KBM-7 (cell line): ENCODE data around the gene LETM1.
A peak's percentile ranks its signal among the peaks of the same experiment; 100 is the strongest.

Experiments
- DNase-seq: peaks from one replicate; pipeline ENCODE4 v3.0.0-alpha.2; 2015
- in situ Hi-C: fragments of 300-500 bp; cut with MboI; formaldehyde crosslinking; loops from 2 replicates; pipeline ENCODE4 v1.14.3; 2020; ENCODE audit warnings: low sequenced_read_pairs, low pct_unique_long_range_greater_than_20kb, mixed read lengths

Gene LETM1

DNA sequence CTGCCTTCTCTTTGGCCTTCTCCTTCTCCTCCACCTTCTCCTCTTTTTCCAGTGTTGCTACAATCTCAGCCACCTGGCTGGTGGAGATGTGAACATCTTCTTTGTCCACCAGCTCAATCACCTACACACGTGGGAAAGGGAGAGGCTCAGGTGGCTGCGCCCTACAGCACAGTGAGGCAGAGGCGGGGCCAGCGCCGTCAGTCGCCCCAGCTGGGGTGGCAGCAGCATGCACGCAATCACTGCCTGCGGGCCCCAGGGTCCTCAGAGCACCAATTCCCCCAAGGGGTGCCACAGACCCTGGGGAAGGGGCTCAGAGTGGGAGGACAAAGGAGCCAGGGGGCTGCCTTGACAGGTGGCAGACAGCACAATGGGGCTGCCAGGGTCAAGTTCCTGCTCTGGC is 41.5 kb downstream of the LETM1 start:
- no peak for DNase-seq
- in situ Hi-C loops: loop anchor here (10.0 kb wide), 1 partner anchor 70 kb away; no protein-coding TSS in a partner anchor

DNA sequence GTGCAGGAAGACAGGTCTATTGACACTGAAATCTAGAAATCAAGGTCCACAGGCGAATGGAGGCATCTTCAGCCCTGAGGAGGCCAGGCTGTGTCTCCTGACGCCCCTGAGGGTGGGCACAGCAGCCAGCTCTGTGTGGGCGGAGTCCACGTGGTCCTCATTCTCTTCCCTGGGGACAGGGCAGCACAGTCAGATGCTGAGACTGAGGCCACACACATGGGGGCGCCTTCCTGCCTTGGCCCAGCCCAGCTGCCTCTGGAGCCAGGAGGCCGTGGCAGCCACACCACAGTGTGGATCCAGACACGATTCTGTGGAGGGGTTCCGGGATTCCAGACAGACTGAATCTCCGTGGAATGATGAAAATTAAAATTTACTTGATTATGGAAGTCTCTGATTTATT is 42.0 kb downstream of the LETM1 start:
- no peak for DNase-seq
- in situ Hi-C loops: loop anchor here (10.0 kb wide), 1 partner anchor 69 kb away; no protein-coding TSS in a partner anchor

DNA sequence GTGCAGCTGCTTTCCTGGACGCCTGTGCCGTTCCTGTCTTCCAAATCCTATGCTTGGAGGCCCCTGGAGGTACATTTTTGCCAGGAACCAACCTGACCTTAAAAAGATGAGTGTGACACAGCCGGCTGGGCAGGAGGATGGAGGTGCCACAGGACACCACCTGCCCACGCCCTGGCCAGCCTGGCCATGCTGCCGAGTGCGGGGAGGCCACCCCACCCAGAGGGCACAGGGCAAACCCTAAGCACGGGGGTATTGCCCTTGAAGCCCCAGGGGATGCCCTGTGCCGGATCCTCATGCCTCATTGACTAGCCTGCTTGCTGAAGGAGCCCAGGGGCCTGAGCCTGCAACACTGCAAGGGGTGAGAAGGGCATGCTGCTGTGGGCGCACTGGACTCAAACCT is 42.7 kb downstream of the LETM1 start:
- DNase-seq: no peak
- in situ Hi-C loops: loop anchor here (10.0 kb wide), 1 partner anchor 68 kb away; no protein-coding TSS in a partner anchor

DNA sequence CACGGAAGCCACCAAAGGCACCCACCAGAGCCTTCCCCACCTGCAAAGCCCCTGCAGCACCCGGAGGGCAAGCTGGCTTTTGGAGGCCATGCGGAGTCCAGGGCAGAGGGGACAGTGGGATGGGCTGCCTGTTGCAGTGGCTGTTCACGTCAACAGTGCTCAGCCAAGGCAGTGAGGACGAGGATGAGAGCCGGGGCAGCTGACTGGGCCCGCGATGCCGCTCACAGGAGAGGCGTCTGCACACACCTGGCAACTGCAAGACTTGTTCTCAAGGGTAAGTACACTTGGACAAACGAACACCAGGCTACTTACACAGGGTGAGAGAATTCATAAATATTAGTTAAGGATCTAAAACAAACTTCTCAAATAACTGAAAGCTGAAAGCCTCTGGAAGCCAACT is 43.2 kb downstream of the LETM1 start:
- DNase-seq: no peak
- in situ Hi-C loops: loop anchor here (10.0 kb wide), 1 partner anchor 68 kb away; no protein-coding TSS in a partner anchor

DNA sequence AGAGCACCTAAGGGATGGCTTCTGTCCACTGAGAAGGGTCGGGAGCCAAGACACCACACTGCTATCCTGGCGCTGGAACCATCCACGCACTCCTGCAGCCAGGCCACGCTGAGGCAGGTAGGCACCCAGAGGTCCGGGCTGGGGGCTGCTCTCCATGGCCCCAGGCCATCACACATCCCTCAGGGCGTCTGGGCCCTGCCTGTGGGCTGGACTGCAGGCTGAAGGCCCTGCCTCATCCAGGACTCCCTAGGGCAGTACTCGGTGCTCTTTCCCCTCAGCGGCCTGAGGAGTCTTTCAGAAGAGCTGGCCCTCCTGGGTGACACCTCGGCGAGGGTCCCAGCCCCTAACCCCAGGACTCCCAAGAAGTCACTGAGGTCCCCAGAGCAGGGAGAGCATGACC is 45.2 kb downstream of the LETM1 start:
- no peak for DNase-seq
- in situ Hi-C loops: loop anchor here (10.0 kb wide), 1 partner anchor 66 kb away; no protein-coding TSS in a partner anchor

DNA sequence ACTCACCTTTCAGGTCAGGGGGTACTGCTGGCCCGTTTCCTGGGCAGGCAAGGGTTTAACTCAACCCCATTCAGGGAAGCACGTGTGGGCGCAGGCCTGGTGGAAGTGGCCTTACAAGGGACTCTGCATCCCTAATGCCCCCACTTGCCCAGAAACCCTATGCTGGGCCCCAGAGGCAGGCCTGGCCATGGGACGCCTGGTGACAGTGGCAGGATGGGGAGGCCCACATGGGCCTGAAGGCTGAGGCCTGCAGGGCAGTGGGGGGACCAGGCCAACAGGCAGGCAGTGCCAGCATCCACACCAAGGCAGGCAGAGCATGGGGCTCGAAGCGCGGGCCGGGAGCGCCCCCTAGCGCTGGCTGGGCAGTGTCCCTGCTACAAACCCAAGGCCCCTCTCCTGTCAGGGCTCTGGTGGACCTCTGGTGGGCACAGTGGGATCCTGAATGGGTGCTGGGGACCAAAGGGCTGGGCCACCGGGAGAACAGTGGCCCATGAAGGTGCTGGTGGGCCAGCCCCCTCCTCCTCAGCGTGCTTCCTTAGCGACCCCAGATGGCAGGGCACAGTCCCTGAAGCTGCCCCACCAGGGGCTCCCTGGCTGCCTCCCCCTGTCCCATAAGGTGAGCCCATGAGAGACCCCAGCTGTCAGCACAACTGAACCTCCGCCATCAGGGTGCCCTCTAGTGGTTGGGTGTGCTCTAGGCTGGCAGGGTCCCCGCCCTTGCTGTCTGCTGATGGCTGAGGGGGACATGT is 46.0 kb downstream of the LETM1 start:
- in situ Hi-C loops: loop anchor here (10.0 kb wide), 1 partner anchor 65 kb away; no protein-coding TSS in a partner anchor
- DNase-seq: peak; percentile 86

DNA sequence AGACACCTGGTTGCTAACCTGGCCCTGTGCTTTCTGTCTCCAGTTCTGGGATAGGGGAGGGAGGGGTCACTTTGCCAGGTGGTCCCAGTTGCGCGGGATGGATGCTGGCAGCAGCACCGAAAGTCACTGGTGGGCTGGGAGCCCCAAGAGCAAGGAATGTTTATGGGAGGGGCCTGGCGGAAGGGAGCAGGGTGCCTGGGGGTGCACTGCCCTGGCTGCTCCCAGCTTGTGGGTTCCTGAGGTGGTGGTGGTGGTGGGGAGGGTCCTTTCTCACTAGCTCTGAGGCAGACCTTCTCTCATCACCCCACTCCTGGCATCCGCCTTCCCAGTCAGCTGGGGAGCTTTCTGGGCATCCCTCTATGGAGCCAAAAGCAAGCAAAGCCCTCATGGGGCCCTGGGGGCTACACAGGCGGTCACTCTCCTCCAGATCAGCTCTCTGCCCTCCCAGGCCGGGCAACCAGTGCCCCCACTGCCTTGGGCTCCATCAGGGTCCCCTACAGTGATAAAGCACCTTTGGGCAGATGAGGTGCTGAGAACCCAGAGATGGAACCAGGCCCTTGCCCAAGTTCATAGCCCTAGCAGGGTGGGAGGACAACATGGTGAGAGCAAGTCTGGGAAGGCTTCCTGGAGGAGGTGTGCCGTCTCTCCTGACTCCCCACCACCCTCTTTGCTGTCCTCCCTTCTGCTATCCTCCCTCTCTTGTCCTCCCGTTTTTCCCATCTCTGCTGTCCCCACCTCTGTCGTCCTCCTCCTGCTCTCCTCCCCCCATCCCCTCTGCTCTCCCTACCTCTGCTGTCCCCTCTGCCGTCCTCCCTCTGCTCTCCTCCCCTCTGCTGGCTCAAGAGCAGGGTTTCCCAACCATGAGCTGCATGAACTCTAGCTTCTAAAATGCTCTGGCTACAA is 46.9 kb downstream of the LETM1 start:
- in situ Hi-C loops: no loop called here
- DNase-seq: no peak

DNA sequence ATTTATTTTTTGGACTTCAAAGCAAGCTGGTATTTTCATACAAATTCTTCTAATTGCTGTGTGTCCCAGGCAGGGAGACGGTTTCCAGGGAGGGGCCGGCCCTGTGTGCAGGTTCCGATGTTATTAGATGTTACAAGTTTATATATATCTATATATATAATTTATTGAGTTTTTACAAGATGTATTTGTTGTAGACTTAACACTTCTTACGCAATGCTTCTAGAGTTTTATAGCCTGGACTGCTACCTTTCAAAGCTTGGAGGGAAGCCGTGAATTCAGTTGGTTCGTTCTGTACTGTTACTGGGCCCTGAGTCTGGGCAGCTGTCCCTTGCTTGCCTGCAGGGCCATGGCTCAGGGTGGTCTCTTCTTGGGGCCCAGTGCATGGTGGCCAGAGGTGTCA is 47.6 kb downstream of the LETM1 start:
- in situ Hi-C loops: no loop called here
- no peak for DNase-seq

DNA sequence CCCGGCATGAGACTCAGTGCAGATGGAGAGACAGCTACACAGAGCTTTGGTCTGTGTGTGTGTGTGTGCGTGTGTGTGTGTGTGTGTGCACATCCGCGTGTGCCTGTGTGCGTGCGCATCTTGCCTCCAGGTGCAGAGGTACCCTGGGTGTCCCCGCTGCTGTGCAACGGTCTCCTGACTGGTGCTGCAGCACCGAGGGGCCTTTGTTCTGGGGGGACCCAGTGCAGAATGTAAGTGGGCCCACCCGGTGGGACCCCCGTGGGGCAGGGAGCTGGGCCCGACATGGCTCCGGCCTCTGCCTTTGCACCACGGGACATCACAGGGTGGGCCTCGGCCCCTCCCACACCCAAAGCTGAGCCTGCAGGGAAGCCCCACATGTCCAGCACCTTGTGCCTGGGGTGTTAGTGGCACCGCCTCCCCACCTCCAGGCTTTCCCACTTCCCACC is 48.6 kb downstream of the LETM1 start:
- in situ Hi-C loops: no loop called here
- DNase-seq: no peak

DNA sequence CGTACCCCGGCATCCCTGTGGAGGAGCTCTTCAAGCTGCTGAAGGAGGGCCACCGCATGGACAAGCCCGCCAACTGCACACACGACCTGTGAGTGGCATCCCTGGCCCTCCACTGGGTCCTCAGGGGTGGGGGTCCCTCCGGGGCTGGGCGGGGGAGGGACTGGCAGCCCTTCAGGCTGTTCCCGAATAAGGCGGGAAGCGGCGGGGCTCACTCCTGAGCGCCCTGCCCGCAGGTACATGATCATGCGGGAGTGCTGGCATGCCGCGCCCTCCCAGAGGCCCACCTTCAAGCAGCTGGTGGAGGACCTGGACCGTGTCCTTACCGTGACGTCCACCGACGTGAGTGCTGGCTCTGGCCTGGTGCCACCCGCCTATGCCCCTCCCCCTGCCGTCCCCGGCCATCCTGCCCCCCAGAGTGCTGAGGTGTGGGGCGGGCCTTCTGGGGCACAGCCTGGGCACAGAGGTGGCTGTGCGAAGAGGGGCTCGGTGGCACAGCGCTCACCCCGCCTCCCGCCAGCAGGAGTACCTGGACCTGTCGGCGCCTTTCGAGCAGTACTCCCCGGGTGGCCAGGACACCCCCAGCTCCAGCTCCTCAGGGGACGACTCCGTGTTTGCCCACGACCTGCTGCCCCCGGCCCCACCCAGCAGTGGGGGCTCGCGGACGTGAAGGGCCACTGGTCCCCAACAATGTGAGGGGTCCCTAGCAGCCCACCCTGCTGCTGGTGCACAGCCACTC is 49.2 kb downstream of the LETM1 start:
- DNase-seq: no peak
- in situ Hi-C loops: no loop called here

DNA sequence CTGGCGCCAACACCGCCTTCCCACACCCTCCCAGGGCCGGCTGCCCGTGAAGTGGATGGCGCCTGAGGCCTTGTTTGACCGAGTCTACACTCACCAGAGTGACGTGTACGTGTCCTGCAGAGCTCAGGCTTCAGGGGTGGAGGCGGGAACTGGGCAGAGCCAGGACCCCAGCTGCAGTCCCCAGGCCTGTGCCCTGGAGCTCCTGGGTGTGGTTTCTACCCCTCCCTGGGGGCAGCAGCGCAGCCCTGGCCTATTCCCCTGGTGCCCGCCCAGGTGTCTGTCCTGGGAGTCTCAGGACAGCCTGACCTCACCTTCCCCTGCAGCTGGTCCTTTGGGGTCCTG is 49.8 kb downstream of the LETM1 start:
- in situ Hi-C loops: no loop called here

DNA sequence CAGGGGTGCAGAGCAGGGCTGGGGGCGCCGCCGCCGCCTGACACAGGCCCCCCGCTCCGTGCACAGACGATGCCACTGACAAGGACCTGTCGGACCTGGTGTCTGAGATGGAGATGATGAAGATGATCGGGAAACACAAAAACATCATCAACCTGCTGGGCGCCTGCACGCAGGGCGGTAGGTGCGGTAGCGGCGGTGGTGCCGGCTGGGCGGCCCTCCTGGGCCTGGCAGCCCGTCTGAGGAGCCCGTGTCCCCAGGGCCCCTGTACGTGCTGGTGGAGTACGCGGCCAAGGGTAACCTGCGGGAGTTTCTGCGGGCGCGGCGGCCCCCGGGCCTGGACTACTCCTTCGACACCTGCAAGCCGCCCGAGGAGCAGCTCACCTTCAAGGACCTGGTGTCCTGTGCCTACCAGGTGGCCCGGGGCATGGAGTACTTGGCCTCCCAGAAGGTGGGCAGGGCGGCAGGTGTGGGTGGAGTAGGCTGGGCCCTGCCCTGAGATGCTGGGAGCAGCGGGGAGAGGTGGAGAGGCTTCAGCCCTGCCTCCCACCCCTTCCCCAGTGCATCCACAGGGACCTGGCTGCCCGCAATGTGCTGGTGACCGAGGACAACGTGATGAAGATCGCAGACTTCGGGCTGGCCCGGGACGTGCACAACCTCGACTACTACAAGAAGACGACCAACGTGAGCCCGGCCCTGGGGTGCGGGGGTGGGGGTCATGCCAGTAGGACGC is 50.3 kb downstream of the LETM1 start:
- no peak for DNase-seq
- in situ Hi-C loops: no loop called here

More for the DNA sequence above, 49.8 kb downstream of the LETM1 start:
- DNase-seq: no peak

DNA sequence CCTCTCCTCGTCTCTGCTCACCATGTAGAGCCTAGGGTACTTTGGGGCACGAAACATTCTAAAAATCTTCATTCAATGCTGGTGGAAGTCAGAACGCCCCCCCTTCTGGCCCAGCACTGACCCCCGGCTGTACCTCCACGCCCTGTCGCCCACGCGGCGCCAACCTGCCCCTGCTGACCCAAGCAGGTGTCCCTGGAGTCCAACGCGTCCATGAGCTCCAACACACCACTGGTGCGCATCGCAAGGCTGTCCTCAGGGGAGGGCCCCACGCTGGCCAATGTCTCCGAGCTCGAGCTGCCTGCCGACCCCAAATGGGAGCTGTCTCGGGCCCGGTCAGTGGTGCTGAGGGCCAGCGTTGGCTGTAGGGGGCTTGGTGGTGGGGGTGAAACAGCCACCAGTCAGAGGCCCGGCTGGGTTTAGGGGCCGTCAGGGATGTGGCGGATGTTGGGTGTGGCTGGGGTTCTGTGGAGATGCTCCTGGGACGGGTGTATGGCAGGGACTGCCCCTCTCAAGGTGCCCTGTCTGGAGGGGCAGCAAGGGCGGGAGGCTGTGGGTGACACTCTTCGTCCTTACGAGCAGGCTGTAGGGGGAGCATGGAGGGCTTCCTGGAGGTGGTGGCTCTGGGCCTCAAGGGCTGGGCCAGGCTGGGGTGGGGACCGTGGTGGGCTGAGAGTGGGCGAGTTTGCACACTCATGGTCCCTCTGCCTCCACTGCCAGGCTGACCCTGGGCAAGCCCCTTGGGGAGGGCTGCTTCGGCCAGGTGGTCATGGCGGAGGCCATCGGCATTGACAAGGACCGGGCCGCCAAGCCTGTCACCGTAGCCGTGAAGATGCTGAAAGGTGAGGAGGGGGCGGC is 51.1 kb downstream of the LETM1 start:
- in situ Hi-C loops: no loop called here
- DNase-seq: no peak

DNA sequence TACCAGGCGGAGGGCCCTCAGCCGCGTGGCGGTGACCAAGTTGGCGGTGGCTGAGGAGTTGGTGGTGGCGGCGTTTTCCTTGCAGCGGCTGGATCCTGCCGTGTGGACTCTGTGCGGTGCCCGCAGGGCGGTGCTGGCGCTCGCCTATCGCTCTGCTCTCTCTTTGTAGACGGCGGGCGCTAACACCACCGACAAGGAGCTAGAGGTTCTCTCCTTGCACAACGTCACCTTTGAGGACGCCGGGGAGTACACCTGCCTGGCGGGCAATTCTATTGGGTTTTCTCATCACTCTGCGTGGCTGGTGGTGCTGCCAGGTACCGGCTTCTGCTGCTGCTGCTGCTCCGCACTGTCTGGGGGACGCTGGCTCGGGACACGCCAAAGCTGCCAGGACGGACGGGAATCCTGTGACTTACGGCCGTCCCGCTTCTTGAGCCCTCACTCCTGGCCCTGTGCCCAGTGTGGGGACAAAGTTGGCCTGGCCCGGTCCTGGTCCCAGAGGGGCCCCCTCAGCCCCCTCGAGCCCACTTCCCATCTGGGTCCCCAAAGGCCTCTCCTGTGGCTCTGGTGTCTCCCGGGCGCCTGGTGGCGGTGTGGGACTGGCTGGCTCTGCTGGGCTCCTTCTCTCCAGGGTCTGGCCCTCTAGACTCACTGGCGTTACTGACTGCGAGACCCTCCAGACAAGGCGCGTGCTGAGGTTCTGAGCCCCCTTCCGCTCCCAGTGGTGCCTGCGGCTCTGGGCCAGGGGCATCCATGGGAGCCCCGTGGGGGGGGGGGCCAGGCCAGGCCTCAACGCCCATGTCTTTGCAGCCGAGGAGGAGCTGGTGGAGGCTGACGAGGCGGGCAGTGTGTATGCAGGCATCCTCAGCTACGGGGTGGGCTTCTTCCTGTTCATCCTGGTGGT is 52.2 kb downstream of the LETM1 start:
- in situ Hi-C loops: no loop called here
- no peak for DNase-seq

DNA sequence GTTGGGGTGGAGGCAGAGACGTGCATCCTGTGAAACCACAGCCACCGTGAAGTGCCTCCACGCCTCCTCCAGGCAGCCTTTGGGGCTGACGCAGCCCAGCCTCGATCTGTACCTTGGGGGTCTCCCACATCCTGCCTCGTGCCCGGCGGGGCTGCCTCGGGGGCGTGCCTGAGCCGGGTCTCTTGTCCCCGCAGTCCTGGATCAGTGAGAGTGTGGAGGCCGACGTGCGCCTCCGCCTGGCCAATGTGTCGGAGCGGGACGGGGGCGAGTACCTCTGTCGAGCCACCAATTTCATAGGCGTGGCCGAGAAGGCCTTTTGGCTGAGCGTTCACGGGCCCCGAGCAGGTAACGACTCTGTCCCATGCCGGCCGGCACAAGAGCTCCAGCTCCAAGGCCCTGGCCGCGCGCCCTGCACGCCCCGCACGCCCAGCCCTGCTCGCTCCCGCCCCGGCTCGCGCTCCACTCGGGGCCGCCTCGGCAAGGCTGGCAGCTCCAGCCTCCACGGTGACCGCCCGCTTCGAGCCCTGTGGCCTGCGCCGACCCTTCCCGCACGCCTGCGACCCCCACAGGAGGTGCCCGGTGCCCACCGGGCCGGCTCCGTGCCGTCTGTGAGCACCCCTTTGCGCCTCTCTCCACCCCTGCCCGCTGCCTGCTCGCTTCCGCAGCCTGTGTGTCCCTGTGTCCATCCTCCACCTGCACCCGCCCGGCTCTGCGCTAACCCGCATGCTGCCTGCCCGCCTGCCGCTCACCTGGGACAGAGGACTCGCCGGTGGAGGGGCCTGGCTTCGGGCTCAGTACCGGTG is 53.0 kb downstream of the LETM1 start:
- no peak for DNase-seq
- in situ Hi-C loops: no loop called here

DNA sequence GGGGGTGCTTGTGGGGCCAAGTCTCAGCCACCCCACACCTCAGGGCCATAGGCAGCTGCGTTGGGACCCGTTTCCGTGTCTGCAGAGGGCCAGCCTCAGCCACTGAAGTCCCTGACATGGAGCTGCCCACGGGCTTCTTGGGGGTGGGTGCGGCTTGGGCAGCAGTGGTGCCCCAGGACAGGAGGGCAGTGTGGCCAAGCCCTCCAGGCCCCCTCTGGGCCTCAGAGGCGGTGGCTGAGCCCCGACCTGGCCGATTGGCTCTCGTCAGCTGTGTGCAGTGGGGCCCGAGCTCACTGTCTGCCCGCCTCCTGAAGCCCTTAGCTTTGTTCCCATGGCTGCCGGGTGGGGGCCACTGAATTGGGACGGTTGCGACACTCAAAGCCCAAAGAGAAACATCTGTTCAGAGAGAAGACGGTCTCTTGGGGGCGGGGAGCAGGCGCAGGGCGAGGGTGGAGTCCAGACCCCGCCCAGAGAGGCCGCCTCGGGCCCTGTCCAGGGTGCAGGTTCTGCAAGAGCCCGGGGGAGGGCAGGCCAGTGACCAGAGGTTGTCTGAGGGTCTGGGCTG is 53.7 kb downstream of the LETM1 start:
- in situ Hi-C loops: no loop called here
- DNase-seq: no peak
